SK-N-SH (cell line): ENCODE results near the gene LRRC45. TPM values are rescaled to one million over a fixed set of nuclear protein-coding genes. Genes with fewer than 3 reads are reported as not detected.

Experiments used
- CTCF ChIA-PET: fragments of 300-600, 350-600 bp; formaldehyde crosslinking; extraction: SDS; loops from one replicate; lab custom pipeline; 2021; lab: Yijun Ruan, JAX
- POLR2A ChIA-PET: fragments of 350-600 bp; sonication (Branson Sonifier 250); formaldehyde crosslinking; extraction: SDS; loops from one replicate; lab custom pipeline; 2020; ENCODE audit warnings: antibody characterized with exemption, inconsistent platforms; lab: Yijun Ruan, JAX
- DNase-seq: peaks from one replicate; pipeline ENCODE4 v3.0.0; 2012
- H2AFZ ChIP-seq: fragments of 200-600 bp; sonication (generic); 2 replicates; pipeline ENCODE4 v1.8.1; 2016; ENCODE audit warnings: antibody characterized with exemption, mild to moderate bottlenecking, low read depth
- H3F3A ChIP-seq: fragments of 200-600 bp; sonication (generic); replicated peaks from 2 replicates; pipeline ENCODE3; 2016; ENCODE audit warnings: antibody characterized with exemption, mild to moderate bottlenecking; ENCODE audit not compliant: insufficient read depth
- H3K27ac ChIP-seq, 2 experiments: fragments of 200-500 bp in 1 of 2; fragments of 200-600 bp in 1 of 2; sonication (Bioruptor generic) in 1 of 2; sonication (generic), shearing (Covaris generic) in 1 of 2; 2 replicates each; pipeline versions ENCODE4 v1.5.1 to v1.6.1; 2014 to 2016; ENCODE audit warnings: low read depth in 2 of 2, inconsistent platforms in 1 of 2, low read length in 1 of 2, mild to moderate bottlenecking in 1 of 2, mixed read lengths in 1 of 2
- H3K27me3 ChIP-seq: fragments of 200-600 bp; sonication (generic), shearing (Covaris generic); 2 replicates; pipeline ENCODE4 v1.6.1; 2016; ENCODE audit warnings: mixed run types; ENCODE audit not compliant: insufficient read depth
- H3K36me3 ChIP-seq, 2 experiments: fragments of 200-500 bp in 1 of 2; fragments of 200-600 bp in 1 of 2; sonication (Bioruptor generic) in 1 of 2; sonication (generic) in 1 of 2; replicated peaks in 1 of 2; 2 replicates each; pipeline versions ENCODE3 to v1.5.1; 2014 to 2016; ENCODE audit warnings: low read length in 1 of 2, mild to moderate bottlenecking in 1 of 2; ENCODE audit not compliant: insufficient read depth in 2 of 2, control insufficient read depth in 1 of 2
- H3K4me1 ChIP-seq, 2 experiments: fragments of 200-500 bp in 1 of 2; fragments of 200-600 bp in 1 of 2; sonication (Bioruptor generic) in 1 of 2; sonication (generic), shearing (Covaris generic) in 1 of 2; 2 replicates each; pipeline versions ENCODE4 v1.5.1 to v1.6.1; 2014 to 2016; ENCODE audit warnings: low read depth in 1 of 2, low read length in 1 of 2, mixed run types in 1 of 2; ENCODE audit not compliant: insufficient read depth in 2 of 2, control insufficient read depth in 1 of 2
- H3K4me2 ChIP-seq: fragments of 200-600 bp; sonication (generic), shearing (Covaris generic); 2 replicates; pipeline ENCODE4 v1.6.1; 2017; ENCODE audit warnings: mixed run types
- H3K4me3 ChIP-seq, 2 experiments: fragments of 200-500 bp in 1 of 2; fragments of 200-600 bp in 1 of 2; sonication (Bioruptor generic) in 1 of 2; sonication (generic), shearing (Covaris generic) in 1 of 2; 2 replicates each; pipeline versions ENCODE4 v1.5.1 to v1.8.1; 2014 to 2016; ENCODE audit warnings: low read depth in 2 of 2, inconsistent platforms in 1 of 2, low read length in 1 of 2, mild to moderate bottlenecking in 1 of 2, mixed read lengths in 1 of 2, moderate library complexity in 1 of 2
- H3K79me2 ChIP-seq: fragments of 200-600 bp; sonication (generic); 2 replicates; pipeline ENCODE4 v1.8.1; 2017; ENCODE audit warnings: mild to moderate bottlenecking; ENCODE audit not compliant: insufficient read depth
- H3K9ac ChIP-seq: fragments of 200-600 bp; sonication (generic); 2 replicates; pipeline ENCODE4 v1.6.1; 2017; ENCODE audit warnings: mixed run types
- H3K9me2 ChIP-seq: fragments of 200-600 bp; sonication (generic); 2 replicates; pipeline ENCODE4 v1.6.1; 2017; ENCODE audit warnings: mixed run types
- H3K9me3 ChIP-seq: fragments of 200-600 bp; sonication (generic); 2 replicates; pipeline ENCODE4 v1.6.1; 2017; ENCODE audit warnings: mixed run types, mild to moderate bottlenecking, moderate library complexity
- H4K20me1 ChIP-seq: fragments of 200-600 bp; sonication (generic); 2 replicates; pipeline ENCODE4 v1.6.1; 2017; ENCODE audit warnings: mild to moderate bottlenecking, mixed run types; ENCODE audit not compliant: insufficient read depth
- CTCF ChIP-seq: fragments of 200-600 bp; sonication (generic); IDR thresholded peaks from 2 replicates; pipeline ENCODE4 v1.6.1; 2017; ENCODE audit warnings: antibody characterized with exemption, mild to moderate bottlenecking, moderate library complexity
- ELF1 ChIP-seq: IDR thresholded peaks from 2 replicates; pipeline ENCODE4 v1.4.0; 2012
- EZH2phosphoT487 ChIP-seq: fragments of 200-600 bp; sonication (generic); IDR thresholded peaks from 2 replicates; pipeline ENCODE4 v1.6.1; 2017; ENCODE audit warnings: low read depth, mixed run types, mild to moderate bottlenecking, antibody characterized with exemption, moderate library complexity, borderline replicate concordance
- FOXJ3 ChIP-seq: sonication (generic); formaldehyde crosslinking; IDR thresholded peaks from 2 replicates; pipeline ENCODE4 v1.5.1; 2020; ENCODE audit warnings: mild to moderate bottlenecking, missing genetic modification reagents
- GABPA ChIP-seq: IDR thresholded peaks from 2 replicates; pipeline ENCODE4 v1.4.0; 2012; ENCODE audit warnings: low read depth, mild to moderate bottlenecking
- GATA2 ChIP-seq: sonication (generic); formaldehyde crosslinking; IDR thresholded peaks from 2 replicates; pipeline ENCODE4 v1.5.0; 2020; ENCODE audit warnings: mild to moderate bottlenecking, missing genetic modification reagents
- JUND ChIP-seq: IDR thresholded peaks from 2 replicates; pipeline ENCODE4 v1.4.0; 2012
- MEF2A ChIP-seq: IDR thresholded peaks from 2 replicates; pipeline ENCODE4 v1.4.0; 2012; ENCODE audit warnings: low read depth, borderline replicate concordance
- MXI1 ChIP-seq: IDR thresholded peaks from 2 replicates; pipeline ENCODE4 v1.6.1; 2012; ENCODE audit warnings: mild to moderate bottlenecking, low read depth, low read length, improper control_type of control experiment
- PBX3 ChIP-seq: IDR thresholded peaks from 2 replicates; pipeline ENCODE4; 2012
- RCOR1 ChIP-seq: fragments of 150-350 bp; IDR thresholded peaks from 2 replicates; pipeline ENCODE4 v1.6.1; 2017; ENCODE audit warnings: antibody characterized with exemption, low read length
- RFX5 ChIP-seq: IDR thresholded peaks from 2 replicates; pipeline ENCODE4 v1.6.1; 2012; ENCODE audit warnings: mild to moderate bottlenecking, improper control_type of control experiment, low read length
- RXRA ChIP-seq: IDR thresholded peaks from 2 replicates; pipeline ENCODE4 v1.4.0; 2012; ENCODE audit warnings: low read depth, mild to moderate bottlenecking, borderline replicate concordance
- SIN3A ChIP-seq: IDR thresholded peaks from 2 replicates; pipeline ENCODE4 v1.6.1; 2012; ENCODE audit warnings: low read depth, mild to moderate bottlenecking, low read length, moderate library complexity, borderline replicate concordance
- SMC3 ChIP-seq: IDR thresholded peaks from 2 replicates; pipeline ENCODE4 v1.6.1; 2012; ENCODE audit warnings: low read depth, low read length, improper control_type of control experiment
- TCF12 ChIP-seq: IDR thresholded peaks from 2 replicates; pipeline ENCODE4 v1.4.0; 2012
- TEAD4 ChIP-seq: IDR thresholded peaks from 2 replicates; pipeline ENCODE4 v1.4.0; 2012; ENCODE audit warnings: mild to moderate bottlenecking, borderline replicate concordance; ENCODE audit not compliant: insufficient read depth
- USF2 ChIP-seq: fragments of 150-350 bp; IDR thresholded peaks from 2 replicates; pipeline ENCODE4 v1.6.1; 2017; ENCODE audit warnings: antibody characterized with exemption, low read length, low read depth, borderline replicate concordance
- YY1 ChIP-seq: IDR thresholded peaks from 2 replicates; pipeline ENCODE4 v1.4.0; 2012; ENCODE audit warnings: low read depth, mild to moderate bottlenecking
- WGBS: methylation state at CpG from one replicate; pipeline ENCODE4 v1.1.6; 2017; ENCODE audit warnings: low lambda C conversion rate; 5-methylcytosine and 5-hydroxymethylcytosine counted together
- polyA plus RNA-seq, 3 experiments: library from polyadenylated mRNA; depleted of rRNA; stranded (reverse); fragments of >200 nt; gene quantifications; 2 replicates each; pipeline ENCODE4 v1.2.3, GENCODE V29; 2012
- TF ChIP-seq, protein P1 (sequence below): IDR thresholded peaks from 2 replicates; pipeline ENCODE4 v1.4.0; 2012; ENCODE audit warnings: low read depth, borderline replicate concordance
- TF ChIP-seq, protein P2 (sequence below): IDR thresholded peaks from 2 replicates; pipeline ENCODE4 v1.4.0; 2012; ENCODE audit warnings: low read depth, borderline replicate concordance

LRRC45 gene
- polyA plus RNA-seq, 1 of the 3 experiments (the other 2 are of a cell fraction): 31.5 TPM

DNA sequence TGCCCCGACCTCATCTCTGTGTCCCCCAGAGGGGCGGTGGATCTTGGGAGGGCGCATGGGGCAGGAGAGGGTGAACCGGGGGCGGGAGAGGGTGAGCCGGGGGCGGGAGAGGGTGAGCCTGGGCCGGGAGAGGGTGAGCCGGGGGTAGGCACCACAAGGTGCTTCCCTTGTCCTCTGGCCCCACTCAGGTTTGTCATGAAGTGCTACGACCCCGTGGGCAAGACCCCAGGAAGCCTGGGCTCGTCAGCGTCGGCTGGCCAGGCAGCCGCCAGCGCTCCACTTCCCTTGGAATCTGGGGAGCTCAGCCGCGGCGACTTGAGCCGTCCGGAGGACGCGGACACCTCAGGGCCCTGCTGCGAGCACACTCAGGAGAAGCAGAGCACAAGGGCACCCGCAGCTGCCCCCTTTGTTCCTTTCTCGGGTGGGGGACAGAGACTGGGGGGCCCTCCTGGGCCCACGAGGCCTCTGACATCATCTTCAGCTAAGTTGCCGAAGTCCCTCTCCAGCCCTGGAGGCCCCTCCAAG, 26.8 kb upstream of the LRRC45 start:
- H3K27me3 ChIP-seq: no peaks in the 10 kb centered on the region
- DNase-seq: no peak
- no peak for TF ChIP-seq GABPA
- TF ChIP-seq USF2: no peak
- no peak for TF ChIP-seq RCOR1
- no peak for TF ChIP-seq RFX5
- H4K20me1 ChIP-seq: no peaks in the 10 kb centered on the region
- H3F3A ChIP-seq: no peaks in the 10 kb centered on the region
- no peak overlapping the region for H3K4me3 ChIP-seq
- no peak overlapping the region for H3K9ac ChIP-seq
- ChIA-PET CTCF (interaction anchor here (1.3 to 6.3 kb wide), 4 partner anchors 9 to 35 kb away, joined by 3 to 56 read pairs (median 24); partner anchors contain the start of genes CENPX and NOTUM), POLR2A (interaction anchor here (0.8 kb wide), 1 partner anchor 19 kb away, joined by 3 read pairs; no protein-coding TSS in a partner anchor)
- WGBS: 95% methylated on average over 25 of the region's 28 CpGs
- H3K36me3 ChIP-seq: peaks cover 0 to 9% of the 10 kb centered on the region in 2 experiments
- no peak overlapping the region for H2AFZ ChIP-seq
- H3K27ac ChIP-seq: no peak overlapping the region
- H3K4me2 ChIP-seq: no peak overlapping the region
- H3K9me2 ChIP-seq: no peaks in the 10 kb centered on the region
- peaks cover 11% of the 10 kb centered on the region for H3K79me2 ChIP-seq
- no peaks in the 10 kb centered on the region for H3K9me3 ChIP-seq
- peaks cover 0 to 16% of the 10 kb centered on the region in 2 experiments; a peak in 1 of 4 replicates for H3K4me1 ChIP-seq

GRCh38 chr17:81996757-81997441, 26.2 kb upstream of the LRRC45 start:
- H3F3A ChIP-seq: peaks cover 1% of the 10 kb centered on the region
- no peak overlapping the region for H3K4me2 ChIP-seq
- no peak overlapping the region for H3K9ac ChIP-seq
- no peaks in the 10 kb centered on the region for H4K20me1 ChIP-seq
- no peak overlapping the region for H3K4me3 ChIP-seq
- DNase-seq: no peak
- no peak overlapping the region for H3K27ac ChIP-seq
- POLR2A ChIA-PET: interaction anchor here (0.8 kb wide), 1 partner anchor 19 kb away, joined by 3 read pairs; no protein-coding TSS in a partner anchor
- peaks cover 0 to 9% of the 10 kb centered on the region in 2 experiments for H3K36me3 ChIP-seq
- WGBS: 96% methylated on average over 30 of the region's 30 CpGs
- no peak overlapping the region for H2AFZ ChIP-seq
- H3K27me3 ChIP-seq: no peaks in the 10 kb centered on the region
- H3K79me2 ChIP-seq: peaks cover 10% of the 10 kb centered on the region
- H3K9me2 ChIP-seq: no peaks in the 10 kb centered on the region
- CTCF ChIA-PET: interaction anchor here (0.6 to 6.3 kb wide), 4 partner anchors 24 to 218 kb away, joined by 3 to 56 read pairs (median 23); partner anchors contain the start of genes CENPX and NOTUM
- no peaks in the 10 kb centered on the region for H3K9me3 ChIP-seq
- peaks cover 0 to 10% of the 10 kb centered on the region in 2 experiments; a peak in 1 of 4 replicates for H3K4me1 ChIP-seq
- no peak for TF ChIP-seq SIN3A
- TF ChIP-seq TEAD4: no peak
- TF ChIP-seq ELF1: no peak
- no peak for TF ChIP-seq EZH2phosphoT487
- TF ChIP-seq, protein P1, sequence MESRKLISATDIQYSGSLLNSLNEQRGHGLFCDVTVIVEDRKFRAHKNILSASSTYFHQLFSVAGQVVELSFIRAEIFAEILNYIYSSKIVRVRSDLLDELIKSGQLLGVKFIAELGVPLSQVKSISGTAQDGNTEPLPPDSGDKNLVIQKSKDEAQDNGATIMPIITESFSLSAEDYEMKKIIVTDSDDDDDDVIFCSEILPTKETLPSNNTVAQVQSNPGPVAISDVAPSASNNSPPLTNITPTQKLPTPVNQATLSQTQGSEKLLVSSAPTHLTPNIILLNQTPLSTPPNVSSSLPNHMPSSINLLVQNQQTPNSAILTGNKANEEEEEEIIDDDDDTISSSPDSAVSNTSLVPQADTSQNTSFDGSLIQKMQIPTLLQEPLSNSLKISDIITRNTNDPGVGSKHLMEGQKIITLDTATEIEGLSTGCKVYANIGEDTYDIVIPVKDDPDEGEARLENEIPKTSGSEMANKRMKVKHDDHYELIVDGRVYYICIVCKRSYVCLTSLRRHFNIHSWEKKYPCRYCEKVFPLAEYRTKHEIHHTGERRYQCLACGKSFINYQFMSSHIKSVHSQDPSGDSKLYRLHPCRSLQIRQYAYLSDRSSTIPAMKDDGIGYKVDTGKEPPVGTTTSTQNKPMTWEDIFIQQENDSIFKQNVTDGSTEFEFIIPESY: no peak
- no peak for TF ChIP-seq MEF2A
- TF ChIP-seq JUND: no peak
- no peak for TF ChIP-seq PBX3
- no peak for TF ChIP-seq GATA2
- no peak for TF ChIP-seq CTCF
- no peak for TF ChIP-seq SMC3
- no peak for TF ChIP-seq YY1
- no peak for TF ChIP-seq FOXJ3 (CRISPR knock-in tag)
- no peak for TF ChIP-seq TCF12
- TF ChIP-seq MXI1: no peak
- TF ChIP-seq RXRA: no peak
- TF ChIP-seq, protein P2, sequence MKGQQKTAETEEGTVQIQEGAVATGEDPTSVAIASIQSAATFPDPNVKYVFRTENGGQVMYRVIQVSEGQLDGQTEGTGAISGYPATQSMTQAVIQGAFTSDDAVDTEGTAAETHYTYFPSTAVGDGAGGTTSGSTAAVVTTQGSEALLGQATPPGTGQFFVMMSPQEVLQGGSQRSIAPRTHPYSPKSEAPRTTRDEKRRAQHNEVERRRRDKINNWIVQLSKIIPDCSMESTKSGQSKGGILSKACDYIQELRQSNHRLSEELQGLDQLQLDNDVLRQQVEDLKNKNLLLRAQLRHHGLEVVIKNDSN: no peak
